ENCODE measurements around the gene STEAP2. TPM values are rescaled to one million over a fixed set of nuclear protein-coding genes. Genes with fewer than 3 reads are reported as not detected.

STEAP2 gene
- total and polyA plus RNA-seq, 2 donors (not counting 3 experiments of a cell fraction or from before 2014, with no cell fraction given): 4.2 to 4.6 TPM

- Histone ChIP-seq H3K4me3 (replicated peaks in 1 of 3; ENCODE audit: insufficient read depth in 1 of 3, low read depth in 1 of 3, low read length in 3 of 3) (no peak overlapping the region), H3K9ac (replicated peaks; ENCODE audit: extremely low read depth, insufficient read depth, low read length) (no peak overlapping the region), H3K27me3 (ENCODE audit: control insufficient read depth in 2 of 2, insufficient read depth in 2 of 2, low read length in 2 of 2) (no peaks in the 10 kb centered on the region), H3K9me1 (replicated peaks; ENCODE audit: control insufficient read depth, extremely low read depth, insufficient read depth, low read length) (no peaks in the 10 kb centered on the region), H4K20me1 (replicated peaks; ENCODE audit: control insufficient read depth, extremely low read depth, insufficient read depth, low read length) (no peaks in the 10 kb centered on the region), H3K27ac (ENCODE audit: insufficient read depth, low read depth, low read length) (no peak overlapping the region), H2AFZ (ENCODE audit: low read depth, low read length) (no peak overlapping the region), H3K4me2 (ENCODE audit: insufficient read depth, low read length) (peak overlapping the region; percentile 40), H3K4me1 (ENCODE audit: control insufficient read depth, extremely low read depth, insufficient read depth, low read length) (peaks cover 8% of the 10 kb centered on the region), H3K79me2 (ENCODE audit: control insufficient read depth, insufficient read depth, low read length) (no peaks in the 10 kb centered on the region), H3K9me3 (replicated peaks; ENCODE audit: control insufficient read depth, insufficient read depth, low read length) (no peaks in the 10 kb centered on the region), H3K36me3 (ENCODE audit: control insufficient read depth in 2 of 2, extremely low read depth in 1 of 2, insufficient read depth in 2 of 2, low read length in 2 of 2) (peaks cover 6 to 8% of the 10 kb centered on the region in 2 experiments)
- TF ChIP-seq POLR2AphosphoS5 (IDR thresholded peaks at IDR 0.05; ENCODE audit: insufficient read depth, low read depth, low read length): no peak
- no peak for TF ChIP-seq MAX (IDR thresholded peaks at IDR 0.05; ENCODE audit: insufficient read depth, insufficient read length)
- TF ChIP-seq EZH2 (IDR thresholded peaks at IDR 0.05; ENCODE audit: borderline replicate concordance, low read depth, low read length, severe bottlenecking): no peak
- no peak for TF ChIP-seq POLR2A (IDR thresholded peaks at IDR 0.05; ENCODE audit: low read depth, low read length)
- no peak for TF ChIP-seq GATA2 (IDR thresholded peaks at IDR 0.05; ENCODE audit: insufficient read depth, insufficient read length, low read depth, low read length)
- no peak for TF ChIP-seq CTCF (IDR thresholded peaks at IDR 0.05; ENCODE audit: extremely low read depth in 1 of 2, insufficient read depth in 1 of 2, low read depth in 1 of 2, low read length in 2 of 2)
- POLR2A ChIA-PET: no interaction called here
- dilution Hi-C loops (cut with MboI; ENCODE audit: extremely low pct_ligation_motif_present, low sequenced_read_pairs): no loop called here
- FAIRE-seq (no peak), DNase-seq (ENCODE audit: low read depth, low spot score) (peak; percentile 69)
- intact Hi-C loops (cut with micrococcal nuclease): loop anchor here (5.0 kb wide), 1 partner anchor 245 kb away; no protein-coding TSS in a partner anchor
- CTCF ChIA-PET: interaction anchor here (0.8 to 1.9 kb wide), 9 partner anchors 11 to 261 kb away, joined by 3 to 9 read pairs (median 3); partner anchors contain the start of gene STEAP2
- BruUV-seq (replicated peaks): no TSS peak
Measured at GRCh38 chr7:90167361-90167760, 44.2 kb upstream of the STEAP2 start.
